Measurements from ENCODE around the gene GAB3. TPM values are rescaled to one million over a fixed set of nuclear protein-coding genes. Genes with fewer than 3 reads are reported as not detected.
A peak's percentile ranks its signal among the peaks of the same experiment; 100 is the strongest.

Gene GAB3
- polyA plus RNA-seq, 2 of the 4 experiments (the other 2 are of a cell fraction): 0.13 to 0.39 TPM

GRCh38 chrX:154730253-154730891, 20.5 kb downstream of the GAB3 start:
- no peak overlapping the region for H3K4me3 ChIP-seq
- ChIA-PET CTCF (interaction anchor here (2.6 kb wide), 1 partner anchor 19 kb away, joined by 20 read pairs; the partner anchor contains the start of gene GAB3), POLR2A (no interaction called here)
- peak overlapping the region in 1 of 2 experiments; percentile 38; a peak in 1 of 6 replicates for H3K27ac ChIP-seq
- no peak for DNase-seq (ENCODE audit: low read depth in 1 of 2, low spot score in 1 of 2)
- H3K4me1 ChIP-seq: peaks cover 52% of the 10 kb centered on the region
- no peak for ATAC-seq
- H3K9me3 ChIP-seq: no peaks in the 10 kb centered on the region
- TF ChIP-seq MAX (IDR thresholded peaks at IDR 0.05): no peak
- TF ChIP-seq SREBF2 (IDR thresholded peaks at IDR 0.05): no peak
- TF ChIP-seq CHD2 (IDR thresholded peaks at IDR 0.05; ENCODE audit: low read length, partially characterized antibody): no peak
- TF ChIP-seq TFCP2L1 (CRISPR knock-in tag; IDR thresholded peaks at IDR 0.05): no peak
- TF ChIP-seq TP53 (CRISPR knock-in tag; IDR thresholded peaks at IDR 0.05): no peak
- TF ChIP-seq JUNB (IDR thresholded peaks at IDR 0.05): no peak
- TF ChIP-seq ELK1 (IDR thresholded peaks at IDR 0.05; ENCODE audit: low read depth, low read length): no peak
- no peak for TF ChIP-seq FOXS1 (CRISPR knock-in tag; IDR thresholded peaks at IDR 0.05)
- no peak for TF ChIP-seq RARB (CRISPR knock-in tag; IDR thresholded peaks at IDR 0.05)
- TF ChIP-seq NR3C1 (IDR thresholded peaks at IDR 0.05): no peak
- no peak for TF ChIP-seq RCOR1 (IDR thresholded peaks at IDR 0.05; ENCODE audit: low read depth, low read length)
- WGBS (ENCODE audit: missing lambda C conversion rate): 32% methylated on average over 6 of the region's 6 CpGs
- H3K4me2 ChIP-seq: peak overlapping the region; percentile 35
- FAIRE-seq: no peak

GRCh38 chrX:154729439-154729838, 21.4 kb downstream of the GAB3 start:
- no peak for TF ChIP-seq HES2 (IDR thresholded peaks at IDR 0.05)
- TF ChIP-seq JUNB (IDR thresholded peaks at IDR 0.05): no peak
- no peak for TF ChIP-seq FOSL2 (IDR thresholded peaks at IDR 0.05)
- no peak for TF ChIP-seq FOSL2 (CRISPR knock-in tag; IDR thresholded peaks at IDR 0.05)
- TF ChIP-seq HDAC2 (IDR thresholded peaks at IDR 0.05): no peak
- no peak for TF ChIP-seq HOXB5 (CRISPR knock-in tag; IDR thresholded peaks at IDR 0.05)
- no peak for TF ChIP-seq EHMT2 (IDR thresholded peaks at IDR 0.05; ENCODE audit: low read depth)
- TF ChIP-seq ESRRA (IDR thresholded peaks at IDR 0.05; ENCODE audit: borderline replicate concordance, low read length): no peak
- TF ChIP-seq GATA3 (IDR thresholded peaks at IDR 0.05; ENCODE audit: borderline replicate concordance): no peak
- TF ChIP-seq POLR2A (IDR thresholded peaks at IDR 0.05; ENCODE audit: low read length): no peak
- no peak for TF ChIP-seq JUN (IDR thresholded peaks at IDR 0.05)
- no peak for TF ChIP-seq EHF (CRISPR knock-in tag; IDR thresholded peaks at IDR 0.05)
- no peak for TF ChIP-seq BCL3 (IDR thresholded peaks at IDR 0.05)
- no peak for TF ChIP-seq KDM5A (IDR thresholded peaks at IDR 0.05)
- TF ChIP-seq HEYL (CRISPR knock-in tag; IDR thresholded peaks at IDR 0.05): no peak
- WGBS (ENCODE audit: missing lambda C conversion rate): 78% methylated on average over 3 of the region's 3 CpGs
- Histone ChIP-seq H3K4me3 (no peak overlapping the region), H3K4me2 (no peak overlapping the region), H3K4me1 (peaks cover 43% of the 10 kb centered on the region), H3K27ac (no peak overlapping the region), H3K9me3 (no peaks in the 10 kb centered on the region)
- ChIA-PET CTCF (interaction anchor here (2.6 kb wide), 1 partner anchor 20 kb away, joined by 20 read pairs; the partner anchor contains the start of gene GAB3), POLR2A (no interaction called here)
- DNase-seq (ENCODE audit: low read depth in 1 of 2, low spot score in 1 of 2) (no peak), FAIRE-seq (no peak), ATAC-seq (no peak)

All from A549 (cell line).